OCI-LY1 (cell line): ENCODE measurements around the gene KEL.

Experiments
- H2AFZ ChIP-seq: fragments of 200-600 bp; sonication (generic), shearing (Covaris generic); 2 replicates; pipeline ENCODE4 v1.6.0; 2014; ENCODE audit warnings: antibody characterized with exemption, mild to moderate bottlenecking, low read length
- H3F3A ChIP-seq: fragments of 200-600 bp; sonication (generic), shearing (Covaris generic); 2 replicates; pipeline ENCODE4 v1.6.0; 2014; ENCODE audit warnings: mild to moderate bottlenecking, antibody characterized with exemption, low read length, moderate library complexity; ENCODE audit not compliant: insufficient read depth
- H3K27ac ChIP-seq: fragments of 200-600 bp; sonication (generic); 2 replicates; pipeline ENCODE4 v1.5.1; 2014; ENCODE audit warnings: low read length, mixed run types, mild to moderate bottlenecking, low read depth; ENCODE audit not compliant: poor library complexity, severe bottlenecking
- H3K27me3 ChIP-seq: fragments of 200-600 bp; sonication (generic); 2 replicates; pipeline ENCODE4 v1.6.0; 2014; ENCODE audit warnings: antibody characterized with exemption, mild to moderate bottlenecking, low read length, moderate library complexity; ENCODE audit not compliant: insufficient read depth
- H3K36me3 ChIP-seq: fragments of 200-600 bp; sonication (generic); 2 replicates; pipeline ENCODE4 v1.6.1; 2014; ENCODE audit warnings: mild to moderate bottlenecking, antibody characterized with exemption, low read length, moderate library complexity, mixed read lengths; ENCODE audit not compliant: insufficient read depth
- H3K4me1 ChIP-seq: fragments of 200-600 bp; sonication (generic); 2 replicates; pipeline ENCODE4 v1.5.1; 2014; ENCODE audit warnings: mild to moderate bottlenecking, low read length, moderate library complexity; ENCODE audit not compliant: insufficient read depth, severe bottlenecking
- H3K4me2 ChIP-seq: fragments of 200-600 bp; sonication (generic), shearing (Covaris generic); 2 replicates; pipeline ENCODE4 v1.6.1; 2014; ENCODE audit warnings: low read length
- H3K4me3 ChIP-seq: fragments of 200-600 bp; sonication (generic); 2 replicates; pipeline ENCODE4 v1.5.1; 2014; ENCODE audit warnings: low read length, low read depth, mild to moderate bottlenecking, mixed read lengths; ENCODE audit not compliant: poor library complexity, severe bottlenecking
- H3K79me2 ChIP-seq: fragments of 200-600 bp; shearing (Covaris generic); 2 replicates; pipeline ENCODE4 v1.6.1; 2016; ENCODE audit warnings: mixed run types, low read length, mixed read lengths; ENCODE audit not compliant: insufficient read depth
- H3K9ac ChIP-seq: fragments of 200-600 bp; sonication (generic), shearing (Covaris generic); 2 replicates; pipeline ENCODE4 v1.6.1; 2014; ENCODE audit warnings: mild to moderate bottlenecking, low read length, mixed read lengths
- H3K9me2 ChIP-seq: fragments of 200-600 bp; sonication (generic), shearing (Covaris generic); 2 replicates; pipeline ENCODE4 v1.6.1; 2014; ENCODE audit warnings: low read depth, mild to moderate bottlenecking, low read length, mixed read lengths
- H3K9me3 ChIP-seq: fragments of 200-600 bp; shearing (Covaris generic); 2 replicates; pipeline ENCODE4 v1.6.1; 2014; ENCODE audit warnings: low read length, mixed read lengths
- H4K20me1 ChIP-seq: fragments of 200-600 bp; sonication (generic), shearing (Covaris generic); 2 replicates; pipeline ENCODE4 v1.6.0; 2016; ENCODE audit warnings: mild to moderate bottlenecking, low read length; ENCODE audit not compliant: insufficient read depth
- EZH2 ChIP-seq: fragments of 200-600 bp; sonication (generic), shearing (Covaris generic); IDR thresholded peaks from 2 replicates; pipeline ENCODE4 v1.8.0; 2017; ENCODE audit warnings: borderline replicate concordance, mixed run types, mild to moderate bottlenecking, antibody characterized with exemption, low read length, moderate library complexity, mixed read lengths
- TF ChIP-seq, protein P1 (sequence below): fragments of 200-600 bp; sonication (generic), shearing (Covaris generic); IDR thresholded peaks from 2 replicates; pipeline ENCODE4 v1.5.1; 2017; ENCODE audit warnings: mild to moderate bottlenecking, antibody characterized with exemption, low read length, moderate library complexity, mixed read lengths

KEL gene

DNA sequence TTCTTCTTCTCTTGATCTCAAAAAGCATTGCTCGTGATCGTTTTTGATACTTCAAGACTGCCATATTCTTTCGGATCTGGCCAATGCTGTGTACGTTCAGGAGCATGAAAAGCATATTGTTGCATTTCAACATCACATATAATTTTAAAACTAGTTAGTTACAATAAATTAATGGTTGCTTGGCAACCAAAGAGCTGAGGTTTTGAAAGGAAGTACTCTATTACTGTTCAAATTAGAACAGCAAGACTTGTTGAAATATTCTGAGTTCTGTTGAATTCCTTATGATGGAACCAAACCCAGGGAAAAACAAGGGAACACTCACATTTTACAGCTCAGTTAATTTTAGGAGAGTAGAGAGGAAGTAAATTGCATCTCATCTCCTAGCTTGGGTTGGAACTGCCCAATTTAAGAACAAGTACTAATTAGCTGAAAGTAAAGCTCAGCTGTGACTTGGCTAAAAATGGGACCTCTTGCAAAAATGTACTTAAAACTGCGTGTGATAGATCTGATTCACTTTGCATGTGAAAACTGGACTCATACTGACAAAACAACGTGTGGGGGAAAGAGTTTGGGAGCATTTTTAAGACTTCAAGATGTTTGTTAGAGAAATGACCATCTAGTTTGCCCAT lies 43.6 kb upstream of the KEL start:
- no peaks in the 10 kb centered on the region for H3K27me3 ChIP-seq
- no peak overlapping the region for H3K4me2 ChIP-seq
- 0 out of 2 replicates have a peak, but pooled peaks cover 3% of the 10 kb centered on the region for H3F3A ChIP-seq
- H2AFZ ChIP-seq, result no peak overlapping the region
- no peaks in the 10 kb centered on the region for H3K9me2 ChIP-seq
- no peaks in the 10 kb centered on the region for H3K79me2 ChIP-seq
- TF ChIP-seq EZH2, result no peak
- TF ChIP-seq, protein P1, sequence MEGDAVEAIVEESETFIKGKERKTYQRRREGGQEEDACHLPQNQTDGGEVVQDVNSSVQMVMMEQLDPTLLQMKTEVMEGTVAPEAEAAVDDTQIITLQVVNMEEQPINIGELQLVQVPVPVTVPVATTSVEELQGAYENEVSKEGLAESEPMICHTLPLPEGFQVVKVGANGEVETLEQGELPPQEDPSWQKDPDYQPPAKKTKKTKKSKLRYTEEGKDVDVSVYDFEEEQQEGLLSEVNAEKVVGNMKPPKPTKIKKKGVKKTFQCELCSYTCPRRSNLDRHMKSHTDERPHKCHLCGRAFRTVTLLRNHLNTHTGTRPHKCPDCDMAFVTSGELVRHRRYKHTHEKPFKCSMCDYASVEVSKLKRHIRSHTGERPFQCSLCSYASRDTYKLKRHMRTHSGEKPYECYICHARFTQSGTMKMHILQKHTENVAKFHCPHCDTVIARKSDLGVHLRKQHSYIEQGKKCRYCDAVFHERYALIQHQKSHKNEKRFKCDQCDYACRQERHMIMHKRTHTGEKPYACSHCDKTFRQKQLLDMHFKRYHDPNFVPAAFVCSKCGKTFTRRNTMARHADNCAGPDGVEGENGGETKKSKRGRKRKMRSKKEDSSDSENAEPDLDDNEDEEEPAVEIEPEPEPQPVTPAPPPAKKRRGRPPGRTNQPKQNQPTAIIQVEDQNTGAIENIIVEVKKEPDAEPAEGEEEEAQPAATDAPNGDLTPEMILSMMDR, result no peak
- H3K4me1 ChIP-seq, result peaks cover 4% of the 10 kb centered on the region
- H3K4me3 ChIP-seq, result no peak overlapping the region
- H3K36me3 ChIP-seq, result no peaks in the 10 kb centered on the region
- no peak overlapping the region for H3K27ac ChIP-seq
- no peaks in the 10 kb centered on the region for H3K9me3 ChIP-seq
- no peak overlapping the region for H3K9ac ChIP-seq
- no peaks in the 10 kb centered on the region for H4K20me1 ChIP-seq

GRCh38 chr7:143003393-143004051 lies 41.4 kb upstream of the KEL start:
- no peaks in the 10 kb centered on the region for H3K9me3 ChIP-seq
- H3F3A ChIP-seq, result 0 out of 2 replicates have a peak, but pooled peaks cover 3% of the 10 kb centered on the region
- H3K27ac ChIP-seq, result no peak overlapping the region
- no peaks in the 10 kb centered on the region for H4K20me1 ChIP-seq
- H3K4me2 ChIP-seq, result peak overlapping the region; percentile 44
- no peaks in the 10 kb centered on the region for H3K36me3 ChIP-seq
- no peaks in the 10 kb centered on the region for H3K27me3 ChIP-seq
- H3K4me3 ChIP-seq, result peak overlapping the region; percentile 16
- H2AFZ ChIP-seq, result peak overlapping the region; percentile 65; the same call in 1 of the 2 replicates
- H3K79me2 ChIP-seq, result no peaks in the 10 kb centered on the region
- H3K9me2 ChIP-seq, result no peaks in the 10 kb centered on the region
- TF ChIP-seq EZH2, result no peak
- TF ChIP-seq, protein P1, result peak; percentile 92
- peaks cover 4% of the 10 kb centered on the region for H3K4me1 ChIP-seq
- H3K9ac ChIP-seq, result no peak overlapping the region

DNA sequence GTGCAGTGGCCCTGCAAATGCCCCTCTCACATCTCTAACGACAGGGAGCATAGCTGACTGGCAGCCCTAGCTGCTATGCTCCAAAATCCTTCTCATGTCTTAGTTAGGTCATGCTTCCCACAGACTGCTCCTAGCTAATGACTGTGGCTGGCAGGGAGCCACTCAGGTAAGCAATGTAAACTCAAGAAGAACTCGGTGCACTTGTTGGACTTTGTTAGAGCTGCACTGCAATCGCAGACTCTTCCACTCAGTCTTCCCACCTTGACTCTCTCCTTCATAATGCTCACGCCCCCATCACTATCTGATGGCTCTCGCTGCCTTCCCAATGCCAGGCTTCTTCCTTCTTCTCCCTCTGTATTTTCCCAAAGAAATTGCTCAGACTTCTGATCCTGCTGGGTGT lies 40.7 kb upstream of the KEL start:
- no peak overlapping the region for H3K27ac ChIP-seq

More for the DNA sequence above, 40.7 kb upstream of the KEL start:
- H4K20me1 ChIP-seq, result no peaks in the 10 kb centered on the region
- peaks cover 4% of the 10 kb centered on the region for H3K4me1 ChIP-seq
- H3K79me2 ChIP-seq, result no peaks in the 10 kb centered on the region
- peak overlapping the region; percentile 65; the same call in 1 of the 2 replicates for H2AFZ ChIP-seq
- no peaks in the 10 kb centered on the region for H3K9me2 ChIP-seq
- H3K27me3 ChIP-seq, result no peaks in the 10 kb centered on the region
- 0 out of 2 replicates have a peak, but pooled peaks cover 3% of the 10 kb centered on the region for H3F3A ChIP-seq
- H3K4me2 ChIP-seq, result peak overlapping the region; percentile 44
- H3K9me3 ChIP-seq, result no peaks in the 10 kb centered on the region
- peak overlapping the region; percentile 16 for H3K4me3 ChIP-seq
- TF ChIP-seq, protein P1, result no peak
- no peak for TF ChIP-seq EZH2
- H3K9ac ChIP-seq, result no peak overlapping the region
- no peaks in the 10 kb centered on the region for H3K36me3 ChIP-seq
